Esophagus squamous epithelium (tissue), 5 donors: ENCODE data around the gene PRUNE2. TPM values are rescaled to one million over a fixed set of nuclear protein-coding genes. Genes with fewer than 3 reads are reported as not detected.

ENCODE experiments used
- DNase-seq: peaks from one replicate; lab custom pipeline; 2025; lab: John Stamatoyannopoulos, UW
- H3K27ac ChIP-seq, 4 donors: fragments of 200-600 bp; sonication (generic); one replicate each; pipeline ENCODE4 v1.5.1; 2016 to 2019; ENCODE audit warnings: mild to moderate bottlenecking in 1 of 4
- H3K27me3 ChIP-seq, 4 donors: fragments of 200-600 bp; sonication (generic); 1 replicate in 3 of 4; 2 replicates in 1 of 4; pipeline versions ENCODE4 v1.5.1 to v1.6.0; 2017 to 2021; ENCODE audit warnings: antibody characterized with exemption in 1 of 4
- H3K36me3 ChIP-seq, 3 donors: fragments of 200-600 bp; sonication (generic); one replicate each; pipeline ENCODE4 v1.5.1; 2016 to 2019
- H3K4me1 ChIP-seq, 3 donors: fragments of 200-600 bp; sonication (generic); one replicate each; pipeline ENCODE4 v1.5.1; 2017 to 2019
- H3K4me3 ChIP-seq, 4 donors: fragments of 200-600 bp; sonication (generic); 1 replicate in 3 of 4; 2 replicates in 1 of 4; pipeline ENCODE4 v1.5.1; 2016 to 2019; ENCODE audit warnings: mild to moderate bottlenecking in 2 of 4, moderate library complexity in 1 of 4
- H3K9me3 ChIP-seq, 3 donors: fragments of 200-600 bp; sonication (generic); one replicate each; pipeline ENCODE4 v1.5.1; 2016 to 2019
- POLR2A ChIP-seq, 4 donors: fragments of 450-650 bp; IDR thresholded peaks; one replicate each; pipeline ENCODE4 v1.6.1; 2017; ENCODE audit warnings: antibody characterized with exemption in 4 of 4, mild to moderate bottlenecking in 4 of 4, moderate library complexity in 3 of 4
- WGBS, 2 donors: methylation state at CpG; one replicate each; pipeline ENCODE4 v1.1.5; 2018; 5-methylcytosine and 5-hydroxymethylcytosine counted together
- intact Hi-C: fragments of 100-400 bp; cut with DNase I; formaldehyde crosslinking; loops from one replicate; pipeline ENCODE4 v1.15.0; 2022
- total RNA-seq, 4 donors: library from RNA; depleted of rRNA; stranded (reverse); fragments of >200 nt; gene quantifications; one replicate each; pipeline ENCODE4 v1.1.0, GENCODE V29; 2016
- TF ChIP-seq, protein P1 (sequence below), 6 experiments: fragments of 450-650 bp in 4 of 6; fragments of 200-600 bp in 2 of 6; sonication (generic) in 2 of 6; IDR thresholded peaks; one replicate each; pipeline ENCODE4 v1.5.1; 2016 to 2019; ENCODE audit warnings: antibody characterized with exemption in 6 of 6, mild to moderate bottlenecking in 4 of 6, moderate library complexity in 4 of 6
- donor health status: DM: yes; HTN: yes; CAD: no.

The PRUNE2 gene
- total RNA-seq, 4 donors from 2014 or later, result 9.9 to 126 (median 26.7) TPM

GRCh38 chr9:76608575-76609273, 297.2 kb downstream of the PRUNE2 start:
- Histone ChIP-seq H3K27me3 (no peaks in the 10 kb centered on the region), H3K36me3 (no peaks in the 10 kb centered on the region), H3K4me3 (no peak overlapping the region), H3K27ac (no peak overlapping the region), H3K4me1 (no peaks in the 10 kb centered on the region), H3K9me3 (no peaks in the 10 kb centered on the region)
- 89 to 95% methylated on average over 4 of the region's 4 CpGs for WGBS, 2 donors
- TF ChIP-seq, protein P1, sequence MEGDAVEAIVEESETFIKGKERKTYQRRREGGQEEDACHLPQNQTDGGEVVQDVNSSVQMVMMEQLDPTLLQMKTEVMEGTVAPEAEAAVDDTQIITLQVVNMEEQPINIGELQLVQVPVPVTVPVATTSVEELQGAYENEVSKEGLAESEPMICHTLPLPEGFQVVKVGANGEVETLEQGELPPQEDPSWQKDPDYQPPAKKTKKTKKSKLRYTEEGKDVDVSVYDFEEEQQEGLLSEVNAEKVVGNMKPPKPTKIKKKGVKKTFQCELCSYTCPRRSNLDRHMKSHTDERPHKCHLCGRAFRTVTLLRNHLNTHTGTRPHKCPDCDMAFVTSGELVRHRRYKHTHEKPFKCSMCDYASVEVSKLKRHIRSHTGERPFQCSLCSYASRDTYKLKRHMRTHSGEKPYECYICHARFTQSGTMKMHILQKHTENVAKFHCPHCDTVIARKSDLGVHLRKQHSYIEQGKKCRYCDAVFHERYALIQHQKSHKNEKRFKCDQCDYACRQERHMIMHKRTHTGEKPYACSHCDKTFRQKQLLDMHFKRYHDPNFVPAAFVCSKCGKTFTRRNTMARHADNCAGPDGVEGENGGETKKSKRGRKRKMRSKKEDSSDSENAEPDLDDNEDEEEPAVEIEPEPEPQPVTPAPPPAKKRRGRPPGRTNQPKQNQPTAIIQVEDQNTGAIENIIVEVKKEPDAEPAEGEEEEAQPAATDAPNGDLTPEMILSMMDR (IDR thresholded peaks at IDR 0.05), result no peak
- no peak for TF ChIP-seq POLR2A (IDR thresholded peaks at IDR 0.05)
- DNase-seq, result no peak
- intact Hi-C loops, result no loop called here

- Histone ChIP-seq H3K4me3 (no peak overlapping the region), H3K9me3 (no peaks in the 10 kb centered on the region), H3K4me1 (no peaks in the 10 kb centered on the region), H3K27me3 (no peaks in the 10 kb centered on the region), H3K36me3 (no peaks in the 10 kb centered on the region), H3K27ac (no peak overlapping the region)
- 63 to 65% methylated on average over 4 of the region's 4 CpGs for WGBS, 2 donors
- TF ChIP-seq, protein P1 (IDR thresholded peaks at IDR 0.05), result no peak
- no peak for TF ChIP-seq POLR2A (IDR thresholded peaks at IDR 0.05)
- no peak for DNase-seq
- intact Hi-C loops, result no loop called here
Observed at GRCh38 chr9:76607730-76608436, 298.0 kb downstream of the PRUNE2 start.

- H3K27ac ChIP-seq, result no peak overlapping the region
- no peak overlapping the region for H3K4me3 ChIP-seq
- H3K9me3 ChIP-seq, result no peaks in the 10 kb centered on the region
- DNase-seq, result no peak
- peaks cover 0 to 7% (median 0%) of the 10 kb centered on the region in 4 donors for H3K27me3 ChIP-seq
- WGBS, 2 donors, result 62 to 78% methylated on average over 5 of the region's 5 CpGs
- no peaks in the 10 kb centered on the region for H3K36me3 ChIP-seq
- intact Hi-C loops, result no loop called here
- H3K4me1 ChIP-seq, result no peaks in the 10 kb centered on the region
- TF ChIP-seq POLR2A (IDR thresholded peaks at IDR 0.05), result no peak
Observed at GRCh38 chr9:76605321-76605900, 300.5 kb downstream of the PRUNE2 start.

- Histone ChIP-seq H3K9me3 (no peaks in the 10 kb centered on the region), H3K4me1 (no peaks in the 10 kb centered on the region), H3K36me3 (no peaks in the 10 kb centered on the region), H3K27ac (no peak overlapping the region), H3K27me3 (peaks cover 0 to 7% (median 0%) of the 10 kb centered on the region in 4 donors), H3K4me3 (no peak overlapping the region)
- TF ChIP-seq POLR2A (IDR thresholded peaks at IDR 0.05), result no peak
- TF ChIP-seq, protein P1 (IDR thresholded peaks at IDR 0.05), result no peak
- no peak for DNase-seq
- 77 to 85% methylated on average over 3 of the region's 3 CpGs for WGBS, 2 donors
- intact Hi-C loops, result no loop called here
Observed at GRCh38 chr9:76603931-76604570, 301.9 kb downstream of the PRUNE2 start.

DNA sequence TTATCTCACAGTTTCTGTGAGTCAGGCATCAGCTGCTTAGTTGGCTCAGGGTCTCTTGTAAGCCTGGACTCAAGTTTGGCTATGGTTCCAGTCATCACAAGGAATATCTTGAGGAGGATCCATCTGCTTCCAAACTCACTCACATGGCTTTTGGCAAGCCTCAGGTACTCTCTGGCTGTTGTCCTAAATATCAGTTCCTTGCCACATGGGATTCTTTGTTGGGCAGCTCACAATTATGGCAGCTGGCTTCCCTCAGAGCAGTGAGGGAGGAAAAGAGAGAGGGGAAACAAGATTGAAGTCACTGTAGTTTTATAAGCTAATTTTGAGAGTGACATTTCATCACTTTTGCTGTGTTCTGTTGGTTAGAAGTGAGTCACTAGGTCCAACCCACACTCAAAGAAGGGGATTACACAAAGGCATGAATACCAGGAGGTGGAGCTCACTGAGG, 302.4 kb downstream of the PRUNE2 start:
- Histone ChIP-seq H3K36me3 (no peaks in the 10 kb centered on the region), H3K4me1 (no peaks in the 10 kb centered on the region), H3K9me3 (no peaks in the 10 kb centered on the region), H3K4me3 (no peak overlapping the region), H3K27ac (no peak overlapping the region), H3K27me3 (peaks cover 0 to 7% (median 0%) of the 10 kb centered on the region in 4 donors)
- no peak for TF ChIP-seq POLR2A (IDR thresholded peaks at IDR 0.05)
- TF ChIP-seq, protein P1 (IDR thresholded peaks at IDR 0.05), result no peak
- intact Hi-C loops, result no loop called here
- no peak for DNase-seq
